ENCODE data around the gene ADORA3.

Gene ADORA3

DNA sequence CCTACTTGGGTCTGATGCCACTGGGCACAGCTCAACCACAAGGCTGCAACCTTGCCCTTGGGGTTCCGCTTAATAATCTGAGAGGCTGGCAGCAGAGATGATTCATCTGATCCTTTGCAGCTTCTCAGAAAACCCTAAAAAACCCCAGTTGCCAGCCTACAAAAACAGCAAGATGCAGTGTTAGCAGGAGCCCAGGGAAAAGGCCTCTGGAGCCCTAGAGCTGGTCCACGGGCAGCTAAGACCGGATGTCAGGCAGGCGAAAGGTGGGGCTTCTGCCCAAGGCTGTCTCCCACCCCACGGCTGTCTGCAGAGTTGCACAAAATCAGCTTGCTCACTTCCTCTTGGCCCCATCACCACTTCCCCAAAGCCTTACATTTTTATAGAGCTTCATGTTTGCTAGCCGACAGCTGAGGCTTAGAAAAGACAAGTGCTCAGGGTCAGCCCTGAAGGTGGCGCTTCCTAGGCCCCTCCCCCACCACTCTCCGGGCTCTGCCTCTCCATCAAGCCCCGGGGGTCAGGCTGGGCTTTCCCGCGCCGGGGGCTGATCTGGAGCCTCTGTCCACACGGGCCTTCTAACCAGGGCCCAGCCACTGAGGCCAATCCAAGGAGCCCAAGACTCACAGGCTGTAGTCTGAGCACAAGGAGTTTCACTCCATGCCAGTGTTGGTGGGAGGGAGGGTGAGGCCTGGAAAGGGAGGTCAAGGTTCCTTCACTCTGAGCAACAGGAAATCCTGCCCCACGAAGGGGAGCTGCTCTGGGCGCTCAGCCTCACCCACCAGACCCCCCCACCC lies 4.2 kb upstream of the ADORA3 start:
- DNase-seq, result no peak

DNA sequence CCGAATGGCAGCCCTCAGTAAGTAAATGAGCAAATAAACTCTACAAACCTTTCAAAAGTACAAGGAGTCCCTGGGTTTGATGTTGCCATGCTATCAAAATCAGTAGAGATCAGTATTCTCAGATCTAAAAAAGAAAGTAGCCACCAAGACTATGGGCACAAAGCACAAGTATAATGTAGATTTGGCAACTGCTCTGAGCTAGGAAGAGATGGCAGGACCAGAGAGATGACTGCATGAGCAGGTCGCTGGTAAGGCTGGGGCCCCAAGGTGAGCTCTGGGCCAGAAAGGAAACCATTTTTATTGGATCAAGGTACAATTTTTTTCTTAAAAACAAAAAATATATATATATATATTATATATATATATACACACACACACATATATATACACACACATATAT lies 3.1 kb upstream of the ADORA3 start:
- no peak for DNase-seq

DNA sequence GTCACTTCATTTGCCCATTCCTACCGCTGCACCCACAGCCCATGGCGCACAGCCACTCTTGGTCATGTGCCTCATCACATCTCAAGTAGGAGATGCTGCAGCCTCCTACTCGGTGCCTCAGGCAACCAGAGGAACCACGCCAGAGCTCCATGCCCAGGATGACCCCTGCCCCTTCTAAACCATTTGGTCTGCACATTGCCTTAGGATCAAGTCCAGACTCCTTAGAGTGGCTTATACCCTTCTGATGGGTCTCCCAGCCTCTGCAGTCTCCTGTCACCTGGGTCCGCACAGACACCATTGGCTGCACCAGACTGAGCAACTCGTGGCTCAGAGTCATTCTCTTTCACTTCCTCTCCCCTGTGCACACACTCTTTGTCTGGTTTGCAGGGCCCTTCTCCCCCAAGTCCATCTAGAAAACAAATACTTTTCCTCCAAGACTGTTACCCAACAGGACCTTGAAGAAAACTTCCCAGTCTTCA lies 2.2 kb upstream of the ADORA3 start:
- DNase-seq, result no peak

DNA sequence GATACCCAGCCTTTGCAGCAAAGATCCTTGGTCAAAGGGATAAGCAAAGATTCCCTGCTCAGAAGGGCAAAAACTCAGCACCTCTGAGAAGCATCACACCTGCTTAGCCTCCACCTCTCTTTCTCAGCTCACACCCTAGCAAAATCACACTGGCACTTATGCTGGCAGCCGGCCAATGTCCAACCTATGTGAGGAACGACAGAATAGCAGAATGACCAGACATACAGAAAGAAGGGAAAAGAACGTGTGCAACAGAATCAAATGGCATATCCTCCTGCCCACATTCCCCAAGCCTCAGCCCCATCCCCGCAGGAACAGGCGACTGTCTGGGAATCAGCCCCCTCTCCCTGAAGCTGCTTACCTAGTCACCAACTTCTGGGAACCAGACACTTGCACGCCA lies 664 bp upstream of the ADORA3 start:
- no peak for DNase-seq

DNA sequence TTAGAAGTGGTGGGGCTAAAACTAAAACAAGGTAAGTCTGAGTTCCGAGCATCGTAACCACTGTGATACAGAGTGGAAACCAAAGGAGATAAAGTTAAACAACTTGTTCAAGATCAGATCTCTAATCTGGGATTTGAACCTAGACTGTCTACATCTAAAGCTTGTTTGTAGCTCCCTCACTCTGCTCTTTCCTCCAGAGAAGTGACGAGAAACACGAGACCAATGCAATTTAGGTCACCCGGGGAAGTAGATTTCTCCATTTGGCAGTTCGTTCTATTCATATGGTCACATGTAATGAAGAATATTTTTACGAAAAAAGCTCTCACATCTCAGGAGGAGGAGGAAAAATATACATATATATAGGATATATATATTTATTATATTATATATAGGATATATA lies 1.8 kb downstream of the ADORA3 start:
- DNase-seq, result no peak

DNA sequence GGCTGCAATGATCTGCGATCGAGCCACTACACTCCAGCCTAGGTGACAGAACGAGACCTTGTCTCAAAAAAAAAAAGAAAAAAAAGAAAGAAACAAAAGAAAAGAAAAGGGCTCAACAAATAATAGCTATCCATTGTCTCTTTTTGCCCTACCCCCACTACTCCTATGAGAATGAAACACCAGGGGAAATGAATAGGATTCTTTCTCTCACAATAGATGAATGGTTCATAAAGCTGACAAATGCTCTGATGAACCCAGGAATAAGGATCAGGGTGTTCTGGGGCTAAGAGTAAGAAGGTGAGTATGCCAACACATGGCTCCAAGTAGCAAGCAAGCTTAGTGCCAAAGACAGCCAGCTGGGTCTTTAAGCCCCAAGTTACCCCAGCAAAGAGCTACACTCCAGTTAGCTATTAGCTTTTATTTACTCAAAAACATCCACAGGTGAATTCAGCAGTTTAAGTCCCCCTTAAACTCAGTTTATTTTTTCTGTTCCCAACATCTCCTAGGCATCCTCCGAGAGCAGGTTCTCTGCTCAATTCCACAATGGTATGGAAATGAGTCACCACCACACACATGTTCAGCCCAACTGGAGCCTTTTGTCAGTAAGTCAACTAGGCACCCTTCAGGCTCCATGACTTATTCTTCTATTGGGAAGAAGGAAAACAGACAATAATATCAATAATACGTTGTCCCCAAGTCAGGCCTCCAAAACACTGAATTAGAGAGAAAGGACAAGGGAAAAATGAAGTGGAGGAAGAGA lies 4.2 kb downstream of the ADORA3 start:
- DNase-seq, result no peak

DNA sequence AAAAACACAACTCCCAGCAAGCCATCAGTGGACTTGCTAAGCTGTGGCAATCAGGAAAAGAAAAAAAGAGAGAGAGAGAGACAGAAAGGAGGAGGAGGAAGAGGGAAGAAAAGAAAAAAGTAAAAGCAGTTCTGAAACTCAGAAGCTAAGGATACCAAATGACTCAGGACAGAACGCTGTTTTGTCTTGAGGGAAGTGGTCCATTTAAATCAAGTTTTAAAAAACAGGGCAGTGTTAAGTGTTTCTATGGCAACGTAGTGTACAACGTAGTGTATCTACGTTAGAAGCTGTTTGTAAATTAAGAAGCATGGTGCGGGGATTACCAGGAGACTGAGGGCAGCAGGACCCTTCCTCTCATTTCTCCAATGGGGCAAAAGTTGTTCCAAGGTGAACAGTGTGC lies 5.8 kb downstream of the ADORA3 start:
- DNase-seq, result no peak

DNA sequence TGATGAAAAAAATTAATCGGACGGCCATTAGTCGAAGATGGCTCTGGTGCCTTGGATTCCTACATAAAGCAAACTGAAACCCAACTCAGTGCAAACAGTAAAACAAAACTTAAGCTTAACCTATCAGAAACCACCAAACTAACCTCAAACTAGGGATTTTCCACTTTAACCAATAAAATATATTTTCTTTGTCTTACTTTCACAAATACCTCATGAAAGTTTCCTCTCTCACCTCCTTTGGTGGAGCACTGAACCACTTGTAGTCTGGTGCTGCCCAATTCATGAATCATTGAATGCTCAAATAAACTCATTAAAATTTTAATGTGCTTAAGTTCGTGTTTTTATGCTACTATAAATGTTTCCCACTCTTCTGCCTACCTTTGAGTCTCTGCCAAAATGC lies 7.0 kb downstream of the ADORA3 start:
- DNase-seq, result no peak

DNA sequence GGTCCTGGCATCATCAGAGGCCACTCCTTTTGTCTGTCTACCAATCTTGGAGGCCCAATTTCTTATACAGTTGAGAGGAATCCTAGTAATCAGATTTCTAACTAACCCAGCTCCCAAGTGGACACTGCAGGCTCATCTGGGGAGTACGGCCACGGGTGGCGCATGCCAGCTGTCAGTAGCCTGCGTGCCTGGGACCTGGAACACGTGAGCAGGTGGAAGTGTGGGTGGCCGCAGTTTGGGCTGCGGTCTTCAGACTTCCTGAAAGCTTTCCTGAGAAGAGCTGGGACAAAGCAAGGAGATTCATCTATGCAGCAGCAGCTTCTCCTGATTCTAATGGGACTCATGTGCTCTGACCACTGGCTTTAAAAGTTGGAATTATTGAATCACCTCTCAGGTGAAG lies 12.4 kb downstream of the ADORA3 start:
- no peak for DNase-seq

DNA sequence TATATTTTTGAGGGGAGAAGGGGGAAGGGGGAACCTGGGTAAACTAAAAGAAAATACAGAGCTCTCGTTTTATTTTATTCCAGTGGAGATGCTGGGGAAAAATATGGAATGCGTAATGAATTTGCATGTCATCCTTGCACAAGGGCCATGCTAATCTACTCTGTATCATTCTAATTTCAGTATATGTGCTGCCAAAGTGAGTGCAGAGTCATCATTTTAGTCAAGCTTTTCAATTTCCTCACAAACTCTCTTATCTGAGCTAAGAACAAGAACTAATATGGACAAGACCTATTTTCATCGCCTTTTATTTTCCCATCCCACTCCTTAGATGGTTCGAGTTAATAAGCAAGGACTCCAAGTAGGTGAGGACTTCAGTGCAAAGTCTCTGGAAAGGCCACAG lies 13.2 kb downstream of the ADORA3 start:
- no peak for DNase-seq

DNA sequence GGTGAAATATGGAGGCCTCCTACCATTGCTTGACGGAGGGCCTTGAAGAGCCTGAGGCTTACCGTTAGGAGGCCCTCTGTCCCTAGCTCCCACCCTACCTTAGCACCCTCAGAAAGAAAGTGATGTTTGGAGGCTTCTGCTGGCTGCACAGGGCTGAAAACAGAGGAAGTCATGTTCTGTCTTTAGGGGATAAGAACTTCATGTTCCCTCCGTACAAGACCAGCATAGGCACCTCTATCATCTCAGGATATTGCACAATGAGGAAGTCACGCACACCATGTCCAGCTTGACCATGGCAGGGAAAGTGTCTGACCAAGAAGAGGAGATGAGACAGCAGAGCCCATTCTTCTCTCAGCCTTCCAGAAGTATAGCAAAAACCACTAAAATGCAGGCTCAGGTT lies 13.8 kb downstream of the ADORA3 start:
- no peak for DNase-seq

DNA sequence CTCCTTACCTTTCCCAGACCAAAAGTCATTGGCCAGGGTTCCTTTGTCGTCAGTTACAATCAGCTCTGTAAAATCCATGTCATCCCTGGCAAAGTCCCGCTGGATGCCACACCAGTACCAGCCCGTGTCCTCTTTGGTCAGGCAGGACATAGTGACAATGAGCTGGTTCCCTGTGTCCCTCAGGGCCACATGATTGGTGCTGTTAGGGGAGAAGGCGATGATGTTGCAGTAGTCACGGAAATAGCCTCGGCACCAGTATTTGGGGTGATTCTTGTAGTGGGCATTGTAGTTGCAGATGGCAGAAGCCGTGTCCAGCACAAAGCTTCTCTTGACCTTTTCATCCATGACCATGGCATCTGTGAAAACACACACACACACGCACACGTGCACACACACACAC lies 14.8 kb downstream of the ADORA3 start:
- DNase-seq, result no peak

DNA sequence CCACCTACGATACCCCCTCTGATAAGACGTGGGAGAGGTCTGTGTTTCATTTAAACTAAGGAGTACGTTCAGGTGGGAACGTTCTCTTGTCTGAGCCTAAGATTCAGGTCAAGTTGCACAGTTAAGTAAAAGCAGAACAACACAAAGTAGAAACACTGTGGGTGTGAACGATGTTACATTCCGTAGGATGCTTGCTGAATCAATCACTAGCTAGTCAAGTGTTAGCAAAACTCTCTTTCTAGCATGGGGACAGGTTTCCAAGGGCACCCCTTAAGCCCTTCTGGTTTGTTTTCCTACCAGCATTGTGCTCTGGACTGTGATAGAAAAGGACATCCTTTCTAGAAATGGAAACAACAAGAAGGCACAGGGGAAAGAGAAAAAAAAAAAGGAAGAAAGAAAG lies 16.3 kb downstream of the ADORA3 start:
- DNase-seq, result no peak

DNA sequence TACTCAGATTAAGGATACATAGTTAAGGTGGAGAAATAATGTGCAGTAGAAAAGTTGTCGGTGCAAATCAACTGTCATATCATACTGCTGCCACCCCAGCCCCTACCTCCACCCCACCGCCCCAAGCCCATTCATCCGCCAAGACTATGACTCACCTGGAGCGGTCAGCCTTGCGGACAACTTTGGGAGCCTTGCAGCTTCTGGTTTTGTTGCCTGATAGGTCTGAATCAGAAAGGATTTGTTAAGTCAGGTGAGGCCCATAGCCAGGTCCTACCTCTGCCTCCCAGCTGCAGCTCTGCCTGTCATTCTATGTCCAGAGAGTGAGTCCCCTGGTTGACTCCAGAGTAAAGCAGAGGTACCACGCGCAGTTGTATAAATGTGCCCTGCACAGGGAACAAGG lies 17.0 kb downstream of the ADORA3 start:
- DNase-seq, result no peak

DNA sequence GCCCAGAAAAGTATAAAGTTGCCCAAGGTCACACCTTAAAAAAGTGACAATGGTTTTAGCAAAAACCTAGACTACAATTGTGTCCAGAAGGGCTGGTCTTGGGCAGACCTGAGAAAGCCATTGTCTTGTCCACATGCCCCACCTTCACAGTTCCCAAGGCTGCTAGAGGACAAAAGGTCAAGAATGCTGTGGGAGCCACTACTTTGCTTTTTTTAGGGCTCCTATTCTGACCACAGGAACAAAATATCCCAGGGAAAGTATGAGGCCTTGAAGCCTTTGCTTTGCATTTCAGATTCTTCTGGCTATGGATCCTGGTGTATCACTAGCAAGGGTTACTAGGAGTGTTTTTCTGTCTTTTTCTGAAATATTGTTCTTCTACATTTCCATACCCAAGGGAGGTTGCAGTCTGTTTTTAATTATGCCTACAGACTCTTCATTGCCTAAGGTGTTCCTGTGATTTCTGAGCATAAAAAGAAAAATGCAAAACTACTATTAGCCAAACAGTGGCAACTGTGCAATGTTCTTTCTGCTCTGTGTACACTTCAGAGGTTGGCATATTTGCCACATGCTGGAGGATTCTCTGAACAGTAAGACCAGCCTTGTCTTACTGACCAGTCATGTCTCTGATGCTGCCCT lies 18.9 kb downstream of the ADORA3 start:
- no peak for DNase-seq

DNA sequence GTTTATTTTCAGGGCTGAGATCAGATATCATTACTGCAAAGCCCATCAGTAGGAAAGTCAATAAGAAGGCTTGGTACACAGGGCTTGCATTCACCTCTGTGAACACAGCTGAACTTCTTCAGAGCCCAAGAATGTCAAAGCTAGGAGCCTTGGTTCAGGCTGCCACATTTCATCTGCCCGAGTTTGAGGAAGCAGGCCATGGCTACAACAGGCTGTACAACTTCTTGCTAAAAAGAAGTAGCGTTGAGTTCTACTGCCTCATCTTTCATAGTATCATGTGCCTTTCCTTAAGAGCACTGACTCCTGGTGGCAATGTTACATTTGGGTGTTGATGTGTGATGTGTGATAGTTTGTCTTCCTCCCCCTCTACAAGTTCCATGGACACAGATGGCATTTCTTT lies 19.6 kb downstream of the ADORA3 start:
- no peak for DNase-seq

DNA sequence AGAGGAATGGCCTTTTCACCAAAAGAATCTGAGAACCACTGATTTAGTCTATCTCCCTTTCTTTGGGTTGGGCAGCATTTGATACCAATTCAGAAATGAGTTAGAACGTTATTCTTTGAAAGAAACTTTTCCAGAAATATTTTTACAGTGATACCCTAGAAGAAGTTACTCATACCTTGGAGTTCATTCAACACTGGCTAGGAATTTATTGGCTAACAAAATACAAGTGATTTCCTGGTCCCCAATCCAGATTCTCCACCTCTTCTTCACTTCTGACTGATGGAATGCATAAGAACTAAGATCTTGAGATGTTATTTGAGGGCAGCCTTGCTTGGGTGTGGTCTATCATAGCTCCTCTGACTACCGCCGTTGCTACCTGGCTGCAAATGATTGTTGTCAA lies 20.3 kb downstream of the ADORA3 start:
- no peak for DNase-seq

DNA sequence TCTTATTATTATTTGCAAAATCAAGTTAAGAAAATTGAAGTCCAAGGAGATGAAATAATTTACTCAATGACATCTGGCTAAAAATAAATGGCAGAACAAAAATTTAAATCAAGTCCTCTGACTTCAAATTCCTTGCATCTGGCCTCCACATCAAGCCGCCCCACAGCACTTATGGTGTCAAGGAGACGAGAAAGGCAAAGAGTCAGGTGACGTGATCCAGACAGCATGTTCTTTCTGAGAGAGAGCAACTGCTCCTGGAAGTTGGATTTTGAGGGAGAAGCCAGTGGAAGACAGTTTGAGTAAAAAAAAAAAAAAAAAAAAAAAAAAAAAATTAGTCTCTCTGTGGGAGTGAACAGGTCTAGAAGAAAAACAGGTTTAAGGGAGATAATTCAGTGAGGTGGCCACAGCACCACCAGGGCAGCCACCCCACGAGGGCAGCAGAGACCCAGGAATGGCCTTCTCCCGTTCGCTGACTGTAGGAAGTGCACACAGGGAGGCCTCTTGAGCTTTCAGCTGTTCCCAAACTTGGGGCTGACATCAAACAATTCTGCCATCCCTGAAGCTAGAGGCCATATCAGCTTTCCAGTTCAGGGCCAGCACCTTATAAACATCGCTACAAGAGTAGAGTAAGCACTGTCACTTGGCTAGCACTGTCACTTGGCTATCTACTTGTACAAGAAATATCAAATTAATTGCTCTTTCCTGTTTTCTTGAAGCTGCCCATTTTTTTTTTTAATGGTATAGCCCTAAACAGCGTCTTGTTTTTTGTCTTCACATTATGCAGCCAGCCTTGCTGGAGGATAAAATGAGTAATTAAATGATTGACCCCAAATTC lies 21.8 kb downstream of the ADORA3 start:
- no peak for DNase-seq

DNA sequence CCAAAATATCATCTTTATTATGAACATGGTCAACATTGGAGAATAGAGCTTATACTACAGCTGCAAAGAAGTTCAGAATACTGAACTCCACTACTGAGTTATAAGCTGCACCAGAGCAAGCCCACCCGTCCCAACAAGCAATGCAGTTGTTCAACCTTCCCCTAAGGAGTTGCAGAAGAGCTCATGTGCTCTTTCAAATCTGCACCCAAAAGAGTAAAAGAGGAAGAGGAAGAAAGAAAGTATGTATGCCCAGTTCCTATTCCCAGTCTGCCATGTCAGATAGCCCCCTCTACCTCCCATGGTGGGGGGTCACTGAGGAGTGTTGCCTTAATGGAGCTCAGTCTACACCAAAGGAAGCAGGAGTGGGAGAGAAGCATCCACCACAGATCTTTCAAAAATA lies 22.8 kb downstream of the ADORA3 start:
- DNase-seq, result no peak

DNA sequence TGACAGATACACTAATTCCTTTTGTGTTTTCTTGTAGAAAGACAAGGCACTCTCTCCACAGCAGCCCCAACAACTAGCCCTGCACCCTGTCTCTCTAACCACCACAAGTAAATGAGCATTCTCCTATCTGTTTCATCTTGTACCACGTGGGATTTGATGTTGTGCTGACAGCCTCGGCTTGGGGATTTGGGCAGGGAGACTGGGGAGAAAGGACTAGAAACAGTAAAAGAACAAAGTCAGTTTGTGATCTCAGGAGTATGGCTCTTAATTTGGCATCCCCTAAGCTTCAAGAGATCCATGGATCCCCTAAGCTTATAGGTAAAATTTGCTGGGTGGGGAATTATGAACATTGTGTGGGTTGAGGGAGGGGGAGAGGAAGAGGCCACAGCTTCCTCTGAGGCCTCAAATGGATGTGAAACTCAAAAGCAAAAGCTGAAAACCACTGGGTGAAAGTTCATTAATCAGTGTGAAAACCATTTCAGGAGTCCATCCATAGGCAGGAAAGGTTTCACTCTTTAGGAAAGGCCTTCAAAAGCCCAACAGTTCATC lies 26.6 kb downstream of the ADORA3 start:
- no peak for DNase-seq

DNA sequence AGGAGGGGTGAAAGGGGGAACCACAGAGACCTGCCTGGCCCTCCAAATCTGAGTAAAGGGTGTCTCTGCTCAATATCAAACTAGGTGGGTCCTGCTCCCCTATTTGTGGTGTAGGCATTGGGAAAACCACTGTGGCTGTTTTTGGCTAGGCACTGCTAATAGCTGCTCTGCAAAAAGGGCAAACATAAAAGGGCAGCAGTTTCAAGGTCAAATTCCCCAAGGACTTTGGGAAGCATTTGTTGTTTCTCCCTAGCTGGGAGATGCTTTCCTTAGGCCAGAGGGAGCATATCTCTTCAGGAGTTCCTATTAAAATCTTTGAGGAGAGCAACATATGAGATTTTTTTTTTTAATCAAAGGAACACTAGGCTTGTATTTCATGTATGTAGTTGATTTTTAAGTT lies 27.2 kb downstream of the ADORA3 start:
- no peak for DNase-seq

DNA sequence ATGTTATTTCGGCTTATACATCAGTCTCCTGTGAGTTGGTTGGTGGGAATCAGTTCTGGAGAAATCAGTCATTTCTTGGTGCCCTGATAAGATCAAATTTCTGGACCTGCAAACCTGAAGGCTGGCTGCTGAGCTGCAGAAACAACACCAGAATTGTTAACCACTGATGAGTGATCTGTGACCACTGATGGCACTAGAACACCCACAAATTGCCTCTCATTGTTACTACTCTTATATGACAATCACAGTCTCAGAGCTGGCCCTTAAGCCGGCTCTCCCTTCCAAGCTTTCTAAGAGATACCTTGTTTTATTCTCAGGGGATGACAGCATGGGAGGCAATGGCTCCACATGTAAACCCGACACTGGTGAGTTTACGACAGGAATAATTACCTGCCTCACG lies 27.7 kb downstream of the ADORA3 start:
- DNase-seq, result peak; percentile 18

DNA sequence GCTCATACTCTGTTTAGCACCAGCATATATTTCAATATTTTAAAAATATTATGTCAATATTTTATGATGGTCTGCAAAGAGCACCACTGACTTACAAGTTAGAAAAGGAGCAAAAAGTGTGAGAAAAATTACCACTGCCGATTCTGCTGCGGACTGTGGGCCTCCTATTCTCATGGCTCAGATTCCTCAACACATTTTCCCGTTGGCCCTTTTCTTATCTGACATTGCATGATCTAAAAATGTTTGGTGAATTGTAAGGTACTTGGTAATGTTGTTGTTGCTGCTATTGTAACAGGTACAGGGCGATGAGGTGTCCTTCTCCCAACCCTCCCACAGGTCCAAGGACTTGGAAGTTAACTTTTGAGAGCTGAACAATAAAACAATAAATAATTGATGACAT lies 28.9 kb downstream of the ADORA3 start:
- no peak for DNase-seq
